HepG2 (cell line): ENCODE results near the gene R3HDM1. TPM values are rescaled to one million over a fixed set of nuclear protein-coding genes. Genes with fewer than 3 reads are reported as not detected.

ENCODE experiments used
- ATAC-seq: fragments of 200-7000 bp; cut with Tn5 transposase; 3 replicates; pipeline ENCODE4 v1.9.1; 2020; ENCODE audit warnings: mild to moderate bottlenecking, moderate library complexity
- BruUV-seq: library from RNA; stranded (reverse); fragments of 400-500 nt; replicated peaks from 2 replicates; lab custom pipeline; 2021; lab: Mats Ljungman, UMichigan
- CTCF ChIA-PET: fragments of 300-600 bp; formaldehyde crosslinking; extraction: SDS; loops from one replicate; lab custom pipeline; 2021; ENCODE audit warnings: low total read pairs, inconsistent platforms, low intra/inter-chr PET ratio; lab: Yijun Ruan, JAX
- POLR2A ChIA-PET: fragments of 350-600 bp; sonication (Branson Sonifier 250); formaldehyde crosslinking; loops from one replicate; lab custom pipeline; 2020; ENCODE audit warnings: antibody characterized with exemption, inconsistent platforms; lab: Yijun Ruan, JAX
- DNase-seq: peaks from one replicate; pipeline ENCODE4 v3.0.0-alpha.2; 2015; ENCODE audit warnings: low spot score
- FAIRE-seq: peaks from 3 replicates; lab custom pipeline; 2011; peaks lifted over from hg19 to GRCh38; lab: Jason Lieb, UNC
- H2AFZ ChIP-seq: one replicate; pipeline ENCODE4 v1.6.1; 2011; ENCODE audit warnings: low read length, inconsistent platforms
- H3K27ac ChIP-seq: fragments of 300-600 bp; 3 replicates; pipeline ENCODE4 v1.8.0; 2011; ENCODE audit warnings: mixed run types, mild to moderate bottlenecking, mixed read lengths, low read length, inconsistent platforms; ENCODE audit not compliant: insufficient read depth; ENCODE audit errors: extremely low read length
- H3K27me3 ChIP-seq, 2 experiments: fragments of 200-600 bp in 1 of 2; 2 replicates in 1 of 2; 3 replicates in 1 of 2; pipeline versions ENCODE4 v1.6.0 to v1.8.0; 2011; ENCODE audit warnings: low read length in 2 of 2, mild to moderate bottlenecking in 2 of 2, moderate library complexity in 2 of 2, inconsistent platforms in 1 of 2; ENCODE audit not compliant: insufficient read depth in 2 of 2, control insufficient read depth in 1 of 2
- H3K36me3 ChIP-seq, 2 experiments: fragments of 200-600 bp in 1 of 2; replicated peaks in 1 of 2; 2 replicates in 1 of 2; 3 replicates in 1 of 2; pipeline versions ENCODE4 v1.5.1 to v1.8.0; 2011; ENCODE audit warnings: low read length in 2 of 2, inconsistent platforms in 1 of 2; ENCODE audit not compliant: insufficient read depth in 2 of 2, control insufficient read depth in 1 of 2
- H3K4me1 ChIP-seq: 2 replicates; pipeline ENCODE4 v1.5.1; 2012; ENCODE audit warnings: low read length, inconsistent platforms; ENCODE audit not compliant: insufficient read depth
- H3K4me2 ChIP-seq: 2 replicates; pipeline ENCODE4 v1.6.0; 2011; ENCODE audit warnings: low read depth, low read length, inconsistent platforms
- H3K4me3 ChIP-seq, 3 experiments: fragments of 200-600 bp in 1 of 3; sonication (generic), shearing (Covaris generic) in 1 of 3; replicated peaks in 1 of 3; 2 replicates each; pipeline ENCODE4 v1.5.1; 2011 to 2016; ENCODE audit warnings: low read length in 3 of 3, inconsistent platforms in 2 of 3, low read depth in 2 of 3, mild to moderate bottlenecking in 2 of 3, control low read depth in 1 of 3, mixed read lengths in 1 of 3; ENCODE audit not compliant: insufficient read depth in 1 of 3
- H3K79me2 ChIP-seq: one replicate; pipeline ENCODE4 v1.6.1; 2011; ENCODE audit warnings: low read length, inconsistent platforms; ENCODE audit not compliant: insufficient read depth
- H3K9ac ChIP-seq: 2 replicates; pipeline ENCODE4 v1.6.0; 2011; ENCODE audit warnings: mild to moderate bottlenecking, low read depth, low read length, inconsistent platforms; ENCODE audit not compliant: insufficient read depth
- H3K9me3 ChIP-seq: 2 replicates; pipeline ENCODE4 v1.5.1; 2012; ENCODE audit warnings: mild to moderate bottlenecking, low read length
- H4K20me1 ChIP-seq: 2 replicates; pipeline ENCODE4 v1.6.0; 2011; ENCODE audit warnings: inconsistent platforms, mild to moderate bottlenecking, low read length, moderate library complexity; ENCODE audit not compliant: insufficient read depth
- ARNT2 ChIP-seq: sonication (generic); formaldehyde crosslinking; IDR thresholded peaks from 2 replicates; pipeline ENCODE4 v1.8.0; 2022; ENCODE audit warnings: mild to moderate bottlenecking, low read depth, missing genetic modification reagents, moderate library complexity
- CREM ChIP-seq, 2 experiments: sonication (generic) in 1 of 2; formaldehyde crosslinking in 1 of 2; IDR thresholded peaks; 2 replicates each; pipeline versions ENCODE4 v1.4.0 to v1.6.1; 2016 to 2020; ENCODE audit warnings: antibody characterized with exemption in 1 of 2, mild to moderate bottlenecking in 1 of 2, missing genetic modification reagents in 1 of 2
- MXD3 ChIP-seq: IDR thresholded peaks from 2 replicates; pipeline ENCODE4 v1.6.1; 2016; ENCODE audit warnings: mild to moderate bottlenecking, missing biosample characterization, missing genetic modification reagents
- NCOR1 ChIP-seq: fragments of 200-600 bp; sonication (generic); IDR thresholded peaks from 2 replicates; pipeline ENCODE4 v1.7.0; 2017; ENCODE audit warnings: antibody characterized with exemption, low read length, borderline replicate concordance
- NFE2L1 ChIP-seq: sonication (generic); formaldehyde crosslinking; IDR thresholded peaks from 2 replicates; pipeline ENCODE4 v1.4.0; 2020; ENCODE audit warnings: missing genetic modification reagents, mild to moderate bottlenecking, borderline replicate concordance
- RELA ChIP-seq: sonication (generic); formaldehyde crosslinking; IDR thresholded peaks from 2 replicates; pipeline ENCODE4 v1.4.0; 2020; ENCODE audit warnings: missing genetic modification reagents
- RFX1 ChIP-seq: fragments of 450-650 bp; IDR thresholded peaks from 2 replicates; pipeline ENCODE4 v1.6.1; 2017
- SIX4 ChIP-seq: sonication (generic); formaldehyde crosslinking; IDR thresholded peaks from 2 replicates; pipeline ENCODE4 v1.4.0; 2020; ENCODE audit warnings: missing genetic modification reagents
- SNAPC5 ChIP-seq: sonication (generic); formaldehyde crosslinking; IDR thresholded peaks from 2 replicates; pipeline ENCODE4 v1.8.1; 2023; ENCODE audit warnings: mild to moderate bottlenecking, missing genetic modification reagents, borderline replicate concordance
- TP53 ChIP-seq: sonication (generic); formaldehyde crosslinking; conservative IDR thresholded peaks from 2 replicates; pipeline ENCODE4 v1.4.0; 2020; ENCODE audit warnings: missing genetic modification reagents
- ZMYM4 ChIP-seq: sonication (generic); formaldehyde crosslinking; IDR thresholded peaks from 2 replicates; pipeline ENCODE4 v1.8.1; 2023; ENCODE audit warnings: mild to moderate bottlenecking, missing genetic modification reagents
- ZNF552 ChIP-seq: sonication (generic); formaldehyde crosslinking; IDR thresholded peaks from 2 replicates; pipeline ENCODE4 v1.9.0; 2022; ENCODE audit warnings: missing genetic modification reagents, mild to moderate bottlenecking, borderline replicate concordance
- ZNF567 ChIP-seq: sonication (generic); formaldehyde crosslinking; IDR thresholded peaks from 2 replicates; pipeline ENCODE4 v1.8.1; 2023; ENCODE audit warnings: mild to moderate bottlenecking, missing genetic modification reagents, borderline replicate concordance
- ZNF570 ChIP-seq: sonication (generic); formaldehyde crosslinking; IDR thresholded peaks from 2 replicates; pipeline ENCODE4 v1.4.0; 2020; ENCODE audit warnings: mild to moderate bottlenecking, missing genetic modification reagents, borderline replicate concordance
- ZNF607 ChIP-seq: sonication (generic); formaldehyde crosslinking; IDR thresholded peaks from 2 replicates; pipeline ENCODE4 v1.5.1; 2020; ENCODE audit warnings: missing genetic modification reagents, mild to moderate bottlenecking, borderline replicate concordance
- WGBS: methylation state at CpG from one replicate; pipeline ENCODE4 v1.1.6; 2017; ENCODE audit warnings: low lambda C conversion rate; 5-methylcytosine and 5-hydroxymethylcytosine counted together
- in situ Hi-C: cut with HindIII; loops from 2 replicates; pipeline ENCODE4 v1.10.0; 2017; ENCODE audit warnings: low pct_unique_long_range_greater_than_20kb; ENCODE audit not compliant: extremely low pct_ligation_motif_present
- intact Hi-C: fragments of 100-400 bp; cut with micrococcal nuclease; formaldehyde crosslinking; loops from one replicate; pipeline ENCODE4 v1.10.0; 2022; ENCODE audit not compliant: unreplicated experiment
- polyA plus RNA-seq, 8 experiments: library from polyadenylated mRNA; depleted of rRNA in 3 of 8; stranded (reverse) in 7 of 8; unstranded in 1 of 8; fragments of >200 nt; fragmentation: Illumina TruSeq in 4 of 8; extraction: Trizol in 4 of 8; gene quantifications; 2 replicates each; pipeline versions ENCODE4 v1.2.1 to v1.2.3, GENCODE V29; 2011 to 2016; ENCODE audit warnings: low read depth in 4 of 8, missing spikeins in 1 of 8, mixed read lengths in 1 of 8; ENCODE audit not compliant: insufficient read depth in 1 of 8
- total RNA-seq, 5 experiments: library from RNA; depleted of rRNA; stranded (reverse); fragments of >200 nt; fragmentation: Illumina TruSeq; extraction: Trizol; gene quantifications; 2 replicates each; pipeline ENCODE4 v1.2.3, GENCODE V29; 2016; ENCODE audit warnings: low read depth in 1 of 5
- TF ChIP-seq, protein P1 (sequence below): sonication (generic); formaldehyde crosslinking; IDR thresholded peaks from 2 replicates; pipeline ENCODE4 v1.4.0; 2020; ENCODE audit warnings: low read depth, mild to moderate bottlenecking, missing genetic modification reagents

R3HDM1 gene
- total and polyA plus RNA-seq, 2 of the 13 experiments (the other 11 are each of a cell fraction or from before 2014, with no cell fraction given) = 15.7 to 54.3 TPM

GRCh38 chr2:135745545-135745944, 214.3 kb downstream of the R3HDM1 start:
- Histone ChIP-seq H3K36me3 (peaks cover 8 to 50% of the 10 kb centered on the region in 2 experiments), H4K20me1 (peaks cover 43% of the 10 kb centered on the region), H2AFZ (no peak overlapping the region), H3K9me3 (no peaks in the 10 kb centered on the region), H3K79me2 (peaks cover 60% of the 10 kb centered on the region), H3K9ac (no peak overlapping the region), H3K4me1 (peaks cover 28% of the 10 kb centered on the region), H3K4me3 (no peak overlapping the region), H3K27me3 (no peaks in the 10 kb centered on the region; a peak in 1 of 5 replicates), H3K27ac (no peak overlapping the region), H3K4me2 (no peak overlapping the region)
- ChIA-PET POLR2A (no interaction called here), CTCF (no interaction called here)
- 86% methylated on average over 4 of the region's 4 CpGs for WGBS
- TF ChIP-seq ZNF607 (CRISPR knock-in tag) (no peak), RFX1 (no peak), ARNT2 (no peak), ZMYM4 (CRISPR knock-in tag) (no peak), ZNF567 (CRISPR knock-in tag) (no peak), SNAPC5 (CRISPR knock-in tag) (no peak), ZNF570 (CRISPR knock-in tag) (no peak), MXD3 (CRISPR knock-in tag) (no peak), CREM (IDR thresholded peaks at IDR 0.05) (no peak), CREM (CRISPR knock-in tag; IDR thresholded peaks at IDR 0.05) (no peak), NFE2L1 (CRISPR knock-in tag) (no peak), TP53 (CRISPR knock-in tag) (no peak), SIX4 (CRISPR knock-in tag) (no peak), NCOR1 (no peak), ZNF552 (no peak), RELA (CRISPR knock-in tag) (no peak)
- TF ChIP-seq, protein P1, sequence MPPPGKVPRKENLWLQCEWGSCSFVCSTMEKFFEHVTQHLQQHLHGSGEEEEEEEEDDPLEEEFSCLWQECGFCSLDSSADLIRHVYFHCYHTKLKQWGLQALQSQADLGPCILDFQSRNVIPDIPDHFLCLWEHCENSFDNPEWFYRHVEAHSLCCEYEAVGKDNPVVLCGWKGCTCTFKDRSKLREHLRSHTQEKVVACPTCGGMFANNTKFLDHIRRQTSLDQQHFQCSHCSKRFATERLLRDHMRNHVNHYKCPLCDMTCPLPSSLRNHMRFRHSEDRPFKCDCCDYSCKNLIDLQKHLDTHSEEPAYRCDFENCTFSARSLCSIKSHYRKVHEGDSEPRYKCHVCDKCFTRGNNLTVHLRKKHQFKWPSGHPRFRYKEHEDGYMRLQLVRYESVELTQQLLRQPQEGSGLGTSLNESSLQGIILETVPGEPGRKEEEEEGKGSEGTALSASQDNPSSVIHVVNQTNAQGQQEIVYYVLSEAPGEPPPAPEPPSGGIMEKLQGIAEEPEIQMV (CRISPR knock-in tag) = no peak
- no peak for ATAC-seq
- BruUV-seq = no TSS peak
- no peak for FAIRE-seq
- DNase-seq = no peak
- intact Hi-C loops = no loop called here
- in situ Hi-C loops = no loop called here
